Measurements from ENCODE around the gene FAM184B.

The FAM184B gene

DNA sequence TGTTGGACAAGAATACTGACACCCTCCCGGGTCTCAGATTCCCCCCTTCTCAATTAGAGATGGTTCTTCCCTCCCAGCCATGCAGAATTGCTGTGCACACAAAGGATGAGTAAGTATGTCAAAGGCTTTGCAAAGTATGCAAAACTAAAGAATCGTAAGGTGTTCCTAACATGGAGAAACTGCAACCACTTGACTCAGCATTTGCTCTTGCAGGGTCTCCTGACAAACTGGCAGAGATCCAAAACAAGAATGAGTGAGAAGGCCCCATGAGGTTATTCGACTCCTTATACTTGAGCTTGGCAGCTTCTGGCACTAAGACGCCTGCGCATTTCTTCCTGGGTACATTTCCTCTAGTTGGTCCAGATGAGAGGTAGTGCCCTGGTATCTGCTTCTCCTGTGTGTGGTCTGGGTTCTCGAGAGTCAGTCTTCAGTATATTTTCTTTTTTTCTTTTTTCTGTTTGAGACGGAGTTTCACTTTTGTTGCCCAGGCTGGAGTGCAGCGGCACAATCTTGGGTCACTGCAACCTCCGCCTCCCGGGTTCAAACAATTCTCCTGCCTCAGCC lies 8.2 kb downstream of the FAM184B start:
- no peak for DNase-seq

DNA sequence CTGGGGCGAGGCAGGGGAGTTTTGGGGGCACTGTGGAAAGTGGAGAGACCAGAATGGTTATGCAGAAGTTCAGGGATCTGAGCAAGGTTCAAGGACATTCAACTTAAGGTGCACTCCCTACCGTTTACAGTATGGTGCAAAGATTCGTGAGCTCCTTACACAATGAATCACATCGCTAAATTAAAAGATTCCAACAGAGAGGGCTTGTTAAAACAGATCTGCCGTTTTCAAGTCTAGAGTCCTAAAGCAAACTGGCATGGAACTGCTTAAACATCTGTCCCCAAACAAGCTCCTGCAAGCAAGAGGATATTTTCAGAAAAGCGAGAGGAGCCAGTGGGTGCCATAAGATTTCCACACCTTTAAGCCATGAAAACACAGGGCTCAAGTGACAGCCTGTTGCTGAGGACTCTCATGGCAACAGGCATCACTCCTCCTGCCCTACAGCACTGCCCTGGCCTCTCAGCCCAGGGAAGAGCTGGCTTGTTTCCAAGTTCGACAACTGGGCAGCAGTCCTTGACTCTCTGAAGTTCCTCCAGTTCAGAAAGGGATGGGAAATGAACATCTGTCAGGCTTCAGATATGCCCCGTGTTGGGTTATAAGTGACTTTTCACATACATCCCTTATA lies 10.0 kb downstream of the FAM184B start:
- DNase-seq = no peak

DNA sequence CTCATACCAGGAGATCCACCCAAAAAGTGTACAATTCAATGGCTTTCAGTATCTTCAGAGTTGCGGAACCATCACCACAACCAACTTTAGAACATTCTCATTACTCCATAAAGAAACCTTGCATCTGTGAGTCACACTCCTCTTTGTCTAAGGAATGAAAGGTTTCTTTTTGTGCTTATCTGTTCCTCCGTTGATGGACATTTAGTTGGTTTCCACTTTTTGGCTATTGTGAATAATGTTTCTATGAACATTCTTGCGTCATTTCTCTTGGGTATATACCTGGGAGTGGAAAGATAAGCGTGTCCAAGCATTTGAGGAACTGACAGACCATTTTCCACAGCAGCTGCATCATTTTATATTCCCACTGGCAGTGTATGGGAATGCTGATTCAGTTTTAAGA lies 10.6 kb downstream of the FAM184B start:
- DNase-seq = no peak

DNA sequence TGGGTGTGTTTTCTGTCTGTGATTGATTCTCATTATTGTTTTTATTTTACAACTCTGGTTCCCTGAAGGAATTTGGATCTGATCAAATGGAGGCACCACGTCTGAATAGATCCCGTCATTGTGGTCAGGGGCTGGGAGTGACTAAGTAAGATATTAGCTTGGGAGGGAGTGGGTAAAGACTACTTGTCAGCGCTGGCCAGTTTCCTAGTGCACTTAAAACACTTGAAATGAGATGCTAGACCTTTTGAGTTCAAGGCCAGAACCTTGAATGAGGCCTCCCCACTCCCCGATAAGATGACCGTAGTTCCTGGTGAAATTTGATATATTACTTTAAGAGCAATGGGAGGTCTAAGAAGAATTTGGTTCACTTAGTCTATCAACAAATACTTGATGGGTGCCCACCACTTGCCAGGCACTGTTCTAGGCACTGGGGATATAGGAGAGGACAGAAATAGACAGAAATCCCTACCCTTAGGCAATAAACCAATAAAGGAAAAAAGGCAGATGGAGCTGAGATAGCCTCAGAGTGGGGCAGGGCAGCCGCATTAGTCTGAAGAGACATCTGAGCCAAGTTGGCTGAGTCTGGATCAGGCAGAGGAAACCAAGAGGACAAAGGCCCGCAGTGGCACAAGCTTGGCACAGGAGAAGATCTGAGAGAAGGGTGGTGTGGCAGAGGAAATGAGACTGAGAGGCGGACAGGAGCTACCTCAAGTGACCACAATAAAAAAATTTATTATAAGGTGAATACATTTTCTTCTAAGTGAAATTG lies 11.8 kb downstream of the FAM184B start:
- DNase-seq = no peak

DNA sequence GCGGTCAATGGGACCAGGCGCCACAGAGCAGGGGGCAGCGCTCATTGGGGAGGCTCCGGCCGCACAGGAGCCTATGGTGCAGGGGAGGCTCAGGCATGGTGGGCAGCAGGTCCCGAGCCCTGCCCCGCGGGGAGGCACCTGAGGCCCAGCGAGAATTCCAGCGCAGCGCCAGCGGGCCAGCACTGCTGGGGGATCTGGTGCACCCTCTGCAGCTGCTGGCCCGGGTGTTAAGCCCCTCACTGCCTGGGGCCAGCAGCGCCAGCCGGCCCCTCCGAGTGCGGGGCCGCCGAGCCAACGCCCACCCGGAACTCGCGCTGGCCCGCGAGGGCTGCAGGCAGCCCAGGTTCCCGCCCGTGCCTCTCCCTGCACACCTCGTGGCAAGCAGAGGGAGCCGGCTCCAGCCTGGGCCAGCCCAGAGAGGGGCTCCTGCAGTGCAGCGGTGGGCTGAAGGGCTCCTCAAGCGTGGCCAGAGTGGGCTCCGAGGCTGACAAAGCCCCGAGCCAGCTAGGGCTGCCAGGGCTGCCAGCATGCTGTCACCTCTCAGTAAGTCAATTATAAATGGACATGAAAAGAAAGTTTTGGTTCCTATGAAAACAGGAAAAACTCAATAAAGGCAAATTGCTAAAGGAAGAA lies 14.5 kb downstream of the FAM184B start:
- no peak for DNase-seq

DNA sequence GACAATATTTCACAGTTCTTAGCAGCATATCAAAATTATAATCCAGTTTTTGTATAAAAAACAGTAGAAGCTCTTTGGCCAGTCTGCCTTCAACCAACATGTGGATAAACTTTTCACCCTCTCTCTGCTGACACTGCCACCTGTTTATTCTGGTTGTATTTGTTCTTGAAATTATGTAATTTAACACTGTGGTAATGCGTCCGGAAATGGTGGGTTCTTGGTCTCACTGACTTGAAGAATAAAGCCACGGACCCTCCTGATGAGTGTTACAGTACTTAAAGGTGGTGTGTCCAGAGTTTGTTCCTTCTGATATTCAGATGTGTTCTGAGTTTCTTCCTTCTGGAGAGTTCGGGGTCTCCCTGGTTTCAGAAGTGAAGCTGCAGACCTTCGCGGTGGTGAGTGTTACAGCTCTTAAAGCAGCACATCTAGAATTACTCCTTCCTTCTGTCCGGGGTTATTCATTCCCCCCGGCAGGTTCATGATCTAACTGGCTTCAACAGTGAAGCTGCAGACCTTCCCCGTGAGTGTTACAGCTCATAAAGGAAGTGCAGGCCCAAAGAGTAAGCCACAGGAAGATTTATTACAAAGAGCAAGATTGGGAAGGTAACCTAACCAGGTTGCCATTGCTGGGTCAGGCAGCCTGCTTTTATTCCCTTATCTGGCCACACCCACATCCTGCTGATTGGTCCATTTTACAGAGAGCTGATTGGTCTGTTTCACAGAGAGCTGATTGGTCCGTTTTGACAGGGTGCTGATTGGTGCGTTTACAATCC lies 15.7 kb downstream of the FAM184B start:
- no peak for DNase-seq

DNA sequence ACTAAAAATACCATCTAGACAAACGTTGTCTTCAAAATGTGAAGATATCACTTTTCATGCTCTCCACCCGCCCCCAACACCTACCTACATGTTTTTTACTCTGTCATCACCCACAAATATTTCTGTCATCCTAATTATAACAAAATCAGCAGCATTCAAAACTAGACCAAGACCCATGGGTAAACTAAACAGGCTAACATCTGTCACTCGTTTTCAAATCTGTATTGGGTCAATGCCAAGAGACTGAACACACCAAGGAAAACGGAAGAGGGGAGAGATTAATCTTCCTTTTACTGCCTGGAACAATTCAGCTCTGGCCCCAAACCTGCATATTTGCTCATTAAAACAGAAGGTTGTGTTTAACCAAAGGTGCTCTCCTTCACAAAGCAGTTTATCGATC lies 17.5 kb downstream of the FAM184B start:
- no peak for DNase-seq

DNA sequence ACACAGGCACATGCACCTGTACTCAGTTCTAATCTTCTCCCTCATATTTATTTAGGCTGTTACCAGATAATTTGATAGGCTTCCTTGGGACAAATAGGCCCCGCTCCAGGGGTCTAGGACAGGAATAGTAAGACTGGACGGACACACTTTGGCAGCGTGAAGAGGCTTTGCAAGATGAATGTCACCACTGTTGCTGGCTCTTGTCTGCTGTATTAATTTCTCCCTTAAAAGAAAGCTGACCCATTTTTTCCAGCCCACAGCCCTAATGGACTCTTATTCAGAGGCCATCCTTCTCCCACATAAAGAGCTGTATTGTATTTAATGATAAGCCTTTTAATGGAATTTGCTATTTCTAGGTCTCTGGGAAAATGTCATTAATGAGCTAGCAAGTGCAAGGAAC lies 18.0 kb downstream of the FAM184B start:
- DNase-seq = no peak

DNA sequence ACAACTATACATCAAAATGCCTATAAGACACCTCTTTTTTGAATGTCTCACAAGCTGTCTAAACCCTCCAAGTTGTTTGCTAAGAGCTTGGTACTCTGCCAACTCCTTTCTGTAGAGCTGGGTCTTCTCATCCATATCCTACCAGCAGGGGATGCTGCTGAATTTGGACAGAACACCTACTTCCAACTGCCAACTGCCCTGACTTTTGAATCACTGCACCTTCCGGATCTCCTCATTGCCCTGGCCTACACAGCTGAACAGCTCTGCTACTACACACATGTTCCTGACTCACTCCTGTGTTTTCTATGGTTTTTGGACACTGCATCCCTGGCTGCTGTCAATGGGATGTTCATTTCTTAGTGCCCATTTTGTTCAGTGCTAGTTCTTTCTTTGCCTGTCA lies 18.7 kb downstream of the FAM184B start:
- no peak for DNase-seq

DNA sequence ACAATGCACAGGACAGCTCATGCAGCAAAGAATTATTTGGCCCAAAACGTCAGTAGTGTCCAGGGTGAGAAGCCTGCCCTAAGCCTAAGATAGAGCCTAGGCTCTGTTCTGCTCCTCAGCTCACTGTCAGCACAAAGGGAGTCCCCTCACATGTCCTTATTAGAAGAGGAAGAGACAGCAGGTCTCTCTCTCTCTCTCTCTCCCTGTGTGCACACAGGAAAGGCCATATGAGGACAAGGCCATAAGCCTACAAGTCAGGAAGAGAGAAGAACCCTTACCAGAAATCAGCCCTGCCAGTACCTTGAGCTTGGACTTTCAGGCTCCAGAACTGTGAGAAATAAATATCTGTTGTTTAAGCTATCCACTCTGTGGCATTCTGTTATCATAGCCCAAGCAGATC lies 20.4 kb downstream of the FAM184B start:
- DNase-seq = peak in 2 of 4 experiments; percentile 6 to 12

DNA sequence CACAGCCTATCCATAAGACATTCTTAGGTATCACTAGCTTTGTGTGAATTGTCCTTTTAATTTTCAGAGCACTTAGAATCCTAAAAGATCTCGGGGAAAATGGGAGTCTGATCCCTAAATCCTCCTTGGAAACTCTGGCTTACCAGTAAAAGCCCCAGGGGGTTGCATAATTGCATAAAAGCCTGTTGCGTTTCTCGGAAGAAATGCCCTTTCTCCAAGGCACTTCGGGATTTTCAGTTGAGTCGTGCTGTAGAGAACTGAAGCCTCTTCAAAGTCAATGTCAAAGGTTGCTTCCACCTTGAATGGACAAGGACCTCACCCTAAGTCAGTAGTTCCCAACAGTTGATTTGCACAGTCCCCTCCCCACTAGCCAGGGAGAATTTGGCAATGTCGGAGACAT lies 20.8 kb downstream of the FAM184B start:
- no peak for DNase-seq

DNA sequence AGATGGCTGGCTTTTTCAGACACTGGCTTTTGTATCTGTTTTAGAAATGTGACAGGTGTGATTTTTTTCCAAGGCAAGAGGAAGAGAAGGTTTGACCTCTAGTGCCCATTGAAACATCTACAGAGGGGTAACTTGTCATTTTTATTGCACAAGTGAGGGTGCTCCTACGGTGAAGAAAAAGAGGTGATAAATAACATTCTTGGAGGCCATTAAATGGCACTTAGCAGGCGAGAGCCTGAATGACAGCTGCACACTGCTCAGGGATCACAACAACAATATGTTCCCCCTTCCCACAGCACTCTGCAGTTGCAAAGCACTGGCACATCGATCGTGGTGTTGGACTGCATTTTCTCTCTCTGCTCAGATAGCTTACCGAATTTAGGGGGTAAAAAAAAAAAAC lies 22.9 kb downstream of the FAM184B start:
- DNase-seq = no peak

DNA sequence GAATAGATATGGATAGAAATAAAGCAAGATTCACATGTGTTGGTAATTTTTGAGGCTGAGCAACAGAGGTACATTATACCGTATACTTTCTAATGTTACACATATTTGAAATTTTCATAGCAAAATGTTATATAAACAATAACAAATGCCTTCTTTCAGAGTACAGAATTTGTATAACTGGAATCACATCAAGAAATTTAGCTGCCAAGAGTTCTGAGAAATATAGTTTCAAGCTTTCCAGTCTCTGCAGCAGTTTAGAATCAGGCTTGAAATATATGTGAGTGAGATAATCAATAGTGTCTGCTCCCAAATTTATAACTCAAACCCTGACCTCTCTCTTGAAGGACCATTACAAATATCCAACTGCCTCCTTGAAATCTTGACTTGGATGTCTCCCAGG lies 23.8 kb downstream of the FAM184B start:
- DNase-seq = no peak

DNA sequence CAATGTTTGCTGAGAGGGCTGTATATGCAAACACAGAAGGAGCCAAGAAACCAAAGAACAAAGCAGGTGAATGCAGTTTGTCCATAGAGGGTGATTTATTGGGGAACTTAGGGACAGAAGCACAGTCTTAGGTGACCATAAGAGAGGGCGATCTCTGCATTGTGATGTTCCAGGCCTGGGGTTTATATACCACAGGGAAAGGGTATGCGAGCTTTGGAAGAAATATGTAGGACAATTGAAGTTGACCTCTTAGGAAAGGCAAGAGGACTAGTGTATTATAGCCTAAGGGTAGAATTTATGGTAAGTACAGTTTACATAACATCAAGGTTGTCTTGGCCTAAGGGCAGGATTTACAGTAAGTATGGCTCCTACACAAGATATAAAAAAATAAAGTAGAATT lies 27.8 kb downstream of the FAM184B start:
- no peak for DNase-seq

DNA sequence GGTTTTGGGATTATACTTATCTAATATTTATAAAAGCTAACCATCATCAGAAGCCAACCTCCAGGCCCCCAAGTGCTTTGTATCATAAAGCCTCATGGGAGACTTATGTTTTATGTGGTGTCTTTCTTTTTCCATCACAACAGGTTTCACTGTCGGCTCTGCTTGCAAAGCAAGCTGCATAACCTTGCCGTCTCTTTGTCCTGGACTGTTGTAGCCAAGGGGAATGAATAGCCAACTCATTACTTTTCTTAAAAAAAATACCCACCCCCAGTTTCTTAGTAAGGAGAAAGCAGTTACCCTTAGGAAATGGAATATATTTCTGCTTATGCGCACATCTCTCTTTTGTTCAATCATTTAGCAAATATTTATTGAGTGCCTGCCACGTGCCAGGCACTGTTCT lies 40.7 kb downstream of the FAM184B start:
- no peak for DNase-seq

DNA sequence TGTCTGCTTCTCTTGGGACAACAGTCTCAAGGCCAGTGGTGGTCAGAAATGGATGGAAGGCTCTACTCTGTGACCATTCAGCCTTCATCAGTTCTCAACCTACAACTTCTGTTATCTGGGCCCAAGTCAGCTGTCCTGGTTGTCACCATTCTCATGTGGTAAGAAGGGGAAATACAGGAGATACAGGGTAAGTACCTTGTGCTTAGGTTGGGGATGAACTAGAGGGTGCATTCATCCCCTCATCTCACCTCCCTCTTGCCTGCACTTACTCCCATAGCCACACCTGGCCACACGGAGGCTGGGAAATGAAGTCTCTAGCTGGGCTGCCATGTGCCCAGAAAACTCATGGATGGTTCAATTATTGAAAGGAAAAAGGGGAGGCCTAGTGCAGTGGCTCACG lies 44.9 kb downstream of the FAM184B start:
- DNase-seq = no peak

DNA sequence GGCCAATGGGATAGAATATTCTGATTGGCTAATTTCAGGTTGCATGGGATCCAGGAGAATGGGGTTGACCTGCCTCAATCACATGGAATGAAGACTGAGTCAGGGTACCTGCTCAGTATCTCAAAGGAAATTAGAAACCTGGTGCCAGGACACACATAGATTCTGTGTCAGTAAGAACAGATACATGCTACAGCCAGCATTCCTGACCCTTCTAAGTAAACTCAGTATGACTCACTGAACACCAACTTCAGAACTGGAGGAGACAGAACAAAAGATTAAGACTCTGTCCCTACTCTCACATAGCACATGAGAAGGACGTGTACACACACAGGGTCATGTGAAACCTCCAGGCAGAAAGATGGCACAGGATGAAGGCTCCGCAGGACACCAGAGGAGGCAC lies 54.5 kb downstream of the FAM184B start:
- DNase-seq = no peak

DNA sequence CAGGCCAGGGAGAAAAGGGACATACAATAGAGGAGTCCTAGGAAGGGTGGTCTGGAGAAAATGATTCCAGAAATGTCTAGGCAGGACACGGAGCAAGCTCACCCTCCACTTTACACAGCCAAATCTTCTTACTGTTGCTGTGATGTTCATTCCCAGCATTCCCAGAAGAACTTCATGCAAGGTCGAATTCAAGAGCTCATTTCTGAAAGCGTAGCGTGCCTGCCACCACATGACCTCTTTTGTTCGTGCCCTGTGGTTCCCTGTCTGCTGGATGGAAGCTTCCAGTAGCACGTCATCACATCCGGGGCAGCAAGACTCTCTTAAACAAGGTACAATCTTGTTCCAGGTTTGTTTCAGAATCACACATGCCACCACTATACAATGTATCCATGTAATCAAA lies 57.8 kb downstream of the FAM184B start:
- no peak for DNase-seq

DNA sequence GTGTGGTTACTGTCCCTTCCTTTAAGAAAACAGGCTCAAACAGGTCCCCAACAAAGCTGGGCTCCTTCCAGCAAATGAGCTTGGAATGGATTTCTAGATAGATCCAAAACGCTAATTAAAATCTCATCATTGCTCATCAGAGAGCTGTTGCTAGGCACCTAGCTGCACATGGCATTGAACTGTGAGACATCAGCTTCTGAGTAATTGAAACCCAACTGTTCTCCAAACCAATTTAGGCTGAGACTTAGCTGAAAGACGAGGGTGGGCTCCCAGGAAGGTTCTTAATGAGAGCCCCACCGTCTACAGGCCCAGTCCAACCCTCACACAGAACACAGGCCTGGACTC lies 59.1 kb downstream of the FAM184B start:
- DNase-seq = no peak

DNA sequence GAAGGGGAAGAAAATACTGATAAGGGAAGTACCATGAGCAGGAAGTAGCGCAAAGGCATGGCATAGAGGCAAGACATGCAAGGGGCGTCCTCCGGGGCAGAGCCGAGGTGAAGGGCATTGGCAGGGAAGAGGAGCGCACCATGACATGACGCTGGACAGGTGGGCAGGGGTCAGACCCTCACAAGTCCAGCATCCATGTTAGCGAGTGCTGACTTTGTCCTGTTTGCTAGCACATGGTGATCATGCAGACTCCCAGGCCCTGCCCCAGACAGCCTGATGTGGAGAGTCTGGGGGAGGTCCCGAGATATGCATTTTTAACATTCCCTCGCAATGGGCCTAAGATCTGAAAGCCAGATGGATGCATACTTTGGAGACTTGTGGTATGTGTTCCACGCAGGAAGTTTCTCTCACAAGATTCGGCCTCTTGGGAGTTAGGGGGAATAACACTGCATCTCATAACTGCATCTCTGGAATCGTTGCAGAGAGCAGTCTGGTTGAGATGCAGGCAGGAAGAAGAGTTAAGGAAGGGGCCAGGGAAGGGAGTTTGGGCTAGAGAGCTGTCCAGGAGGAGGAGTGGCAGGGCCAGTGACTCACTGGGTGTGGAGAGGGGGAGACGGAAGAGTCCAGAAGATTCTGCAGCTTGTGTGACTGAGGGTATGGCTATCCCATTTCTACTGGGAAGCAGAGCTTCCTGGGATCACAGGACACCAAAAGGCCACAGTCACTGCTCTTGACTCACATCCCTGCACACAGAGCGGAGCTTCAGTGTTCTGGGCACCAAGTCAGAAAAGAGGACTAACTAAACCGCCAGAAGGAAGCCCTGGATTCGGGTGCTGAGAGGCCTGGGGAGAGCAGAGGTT lies 59.7 kb downstream of the FAM184B start:
- DNase-seq = no peak

DNA sequence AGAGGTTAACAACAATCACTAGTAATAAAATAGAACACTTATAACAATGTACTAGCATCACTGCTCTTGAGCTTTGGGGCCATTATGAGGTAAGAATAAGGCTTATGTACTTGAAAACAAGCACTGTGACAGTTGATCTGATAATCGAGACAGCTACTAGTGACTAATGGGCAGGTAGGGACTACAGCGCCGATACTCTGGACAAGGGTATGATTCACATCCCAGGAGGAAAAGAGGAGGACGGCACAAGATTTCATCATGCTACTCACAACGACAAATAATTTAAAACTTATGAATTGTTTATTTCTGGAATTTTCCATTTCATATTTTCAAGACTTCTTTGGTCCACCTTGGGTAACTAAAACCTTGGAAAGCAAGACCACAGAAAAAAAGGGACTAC lies 62.3 kb downstream of the FAM184B start:
- DNase-seq = no peak

DNA sequence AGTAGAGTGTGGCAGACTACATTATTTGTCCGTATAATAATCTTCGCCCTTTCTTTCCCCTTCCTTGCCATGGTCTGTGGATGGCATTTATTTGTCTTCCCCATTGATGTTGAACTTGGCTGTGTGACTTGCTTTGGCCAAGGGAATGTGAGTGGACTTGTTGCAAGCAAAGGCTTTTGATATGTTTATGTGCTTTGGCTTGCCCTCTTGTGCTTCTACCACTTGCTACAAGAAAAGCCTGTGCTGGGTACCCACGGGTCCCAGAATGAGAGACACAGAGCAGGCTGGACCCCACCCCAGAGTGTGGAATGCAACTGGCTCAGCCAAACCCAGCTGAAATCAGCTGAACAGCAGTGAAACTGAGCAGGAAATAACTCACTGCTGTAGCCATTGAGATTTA lies 63.0 kb downstream of the FAM184B start:
- no peak for DNase-seq

Measured in suppressor macrophage (primary cell).